Thyroid gland (tissue), 4 donors: Measurements from ENCODE around the gene KCND1.

ENCODE experiments used
- POLR2A ChIP-seq, 2 donors: fragments of 450-650 bp; IDR thresholded peaks; one replicate each; pipeline ENCODE4 v1.6.1; 2017; ENCODE audit warnings: antibody characterized with exemption in 2 of 2, mild to moderate bottlenecking in 2 of 2, moderate library complexity in 1 of 2
- TF ChIP-seq, protein P1 (sequence below), 6 experiments: fragments of 200-600 bp in 3 of 6; fragments of 450-650 bp in 3 of 6; sonication (generic) in 3 of 6; IDR thresholded peaks; one replicate each; pipeline ENCODE4 v1.5.1; 2016 to 2019; ENCODE audit warnings: antibody characterized with exemption in 6 of 6, mild to moderate bottlenecking in 2 of 6, inconsistent platforms in 1 of 6, moderate library complexity in 1 of 6

DNA sequence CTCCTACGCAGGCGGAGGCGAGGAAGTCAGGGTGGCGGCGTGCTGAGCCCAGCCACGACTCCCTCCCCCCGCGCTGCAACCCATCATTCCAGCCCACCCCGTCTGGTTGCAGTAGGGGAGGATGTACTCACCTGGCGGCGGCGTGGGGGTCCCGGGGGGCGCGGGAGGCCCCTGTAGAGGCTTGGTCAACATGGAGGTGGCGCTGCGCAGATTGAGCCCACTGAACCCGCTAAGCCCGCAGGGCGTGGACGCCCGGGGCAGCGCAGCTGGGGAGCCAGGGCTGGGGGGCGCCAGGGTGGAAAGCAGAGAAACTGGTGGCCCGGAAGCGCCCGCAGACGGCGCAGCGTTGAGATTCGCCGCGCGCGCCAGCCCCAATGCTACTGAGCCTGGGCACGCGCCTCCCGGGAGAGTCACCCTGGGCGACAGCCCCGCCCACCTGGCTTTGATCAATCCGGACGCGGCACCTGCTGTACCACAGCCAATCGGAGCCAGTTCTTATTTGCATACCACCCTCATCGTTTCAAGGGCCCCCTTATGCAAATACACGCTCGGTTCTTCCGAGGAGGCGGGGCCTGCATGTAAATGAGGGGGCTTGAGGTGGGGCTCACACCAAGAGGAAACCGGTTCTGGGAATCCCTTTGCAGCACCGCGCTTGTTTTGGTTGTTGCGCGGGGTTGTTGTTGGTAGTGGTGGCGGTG lies 52.9 kb downstream of the KCND1 start, which contains the start of gene PIM2:
- TF ChIP-seq POLR2A (IDR thresholded peaks at IDR 0.05): peak; percentile 47 to 97
- TF ChIP-seq, protein P1, sequence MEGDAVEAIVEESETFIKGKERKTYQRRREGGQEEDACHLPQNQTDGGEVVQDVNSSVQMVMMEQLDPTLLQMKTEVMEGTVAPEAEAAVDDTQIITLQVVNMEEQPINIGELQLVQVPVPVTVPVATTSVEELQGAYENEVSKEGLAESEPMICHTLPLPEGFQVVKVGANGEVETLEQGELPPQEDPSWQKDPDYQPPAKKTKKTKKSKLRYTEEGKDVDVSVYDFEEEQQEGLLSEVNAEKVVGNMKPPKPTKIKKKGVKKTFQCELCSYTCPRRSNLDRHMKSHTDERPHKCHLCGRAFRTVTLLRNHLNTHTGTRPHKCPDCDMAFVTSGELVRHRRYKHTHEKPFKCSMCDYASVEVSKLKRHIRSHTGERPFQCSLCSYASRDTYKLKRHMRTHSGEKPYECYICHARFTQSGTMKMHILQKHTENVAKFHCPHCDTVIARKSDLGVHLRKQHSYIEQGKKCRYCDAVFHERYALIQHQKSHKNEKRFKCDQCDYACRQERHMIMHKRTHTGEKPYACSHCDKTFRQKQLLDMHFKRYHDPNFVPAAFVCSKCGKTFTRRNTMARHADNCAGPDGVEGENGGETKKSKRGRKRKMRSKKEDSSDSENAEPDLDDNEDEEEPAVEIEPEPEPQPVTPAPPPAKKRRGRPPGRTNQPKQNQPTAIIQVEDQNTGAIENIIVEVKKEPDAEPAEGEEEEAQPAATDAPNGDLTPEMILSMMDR (IDR thresholded peaks at IDR 0.05): peak in 1 of 6 experiments; percentile 5
